ENCODE data around the gene ZDHHC14. TPM values are rescaled to one million over a fixed set of nuclear protein-coding genes. Genes with fewer than 3 reads are reported as not detected.
A peak's percentile ranks its signal among the peaks of the same experiment; 100 is the strongest.

Gene ZDHHC14
- total and polyA plus RNA-seq, 2 experiments from 2014 or later = 3.0 to 7.4 TPM

DNA sequence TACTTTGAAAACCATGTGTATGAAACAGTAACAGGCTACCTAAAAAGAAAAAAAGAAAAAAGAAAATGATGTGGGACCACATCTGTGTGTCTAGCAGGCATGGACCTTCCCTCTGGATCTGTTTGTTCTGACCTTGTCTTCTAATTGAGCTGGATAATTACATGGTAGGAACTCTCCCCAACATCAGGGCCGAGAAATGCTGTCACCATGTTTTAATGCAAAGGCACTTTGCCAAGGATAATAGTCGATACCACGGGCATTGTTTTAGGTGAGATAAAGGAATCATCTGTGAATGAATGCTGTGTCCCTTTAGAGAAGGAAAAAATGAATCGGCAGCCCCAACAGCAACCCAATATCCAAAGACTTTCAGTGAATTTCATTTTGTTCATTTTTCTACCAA is 149.1 kb downstream of the ZDHHC14 start:
- Histone ChIP-seq H3K9me2 (ENCODE audit: insufficient read depth) (peaks cover 5% of the 10 kb centered on the region), H3K4me2 (peak overlapping the region; percentile 70; the same call in 1 of the 2 replicates), H3K4me3 (no peak overlapping the region), H2AFZ (no peak overlapping the region), H3K4me1 (ENCODE audit: insufficient read depth) (peaks cover 48% of the 10 kb centered on the region), H3K79me2 (replicated peaks; ENCODE audit: insufficient read depth) (no peaks in the 10 kb centered on the region), H3K27me3 (ENCODE audit: insufficient read depth) (no peaks in the 10 kb centered on the region), H4K20me1 (replicated peaks; ENCODE audit: insufficient read depth) (no peaks in the 10 kb centered on the region), H3K36me3 (ENCODE audit: insufficient read depth) (no peaks in the 10 kb centered on the region), H3F3A (replicated peaks; ENCODE audit: low read depth) (no peaks in the 10 kb centered on the region), H3K27ac (ENCODE audit: low read depth) (no peak overlapping the region)
- H3K4me3 Mint-ChIP-seq = no peak overlapping the region
- ATAC-seq (no peak), DNase-seq (ENCODE audit: low spot score) (no peak)
- TF ChIP-seq, protein P1, sequence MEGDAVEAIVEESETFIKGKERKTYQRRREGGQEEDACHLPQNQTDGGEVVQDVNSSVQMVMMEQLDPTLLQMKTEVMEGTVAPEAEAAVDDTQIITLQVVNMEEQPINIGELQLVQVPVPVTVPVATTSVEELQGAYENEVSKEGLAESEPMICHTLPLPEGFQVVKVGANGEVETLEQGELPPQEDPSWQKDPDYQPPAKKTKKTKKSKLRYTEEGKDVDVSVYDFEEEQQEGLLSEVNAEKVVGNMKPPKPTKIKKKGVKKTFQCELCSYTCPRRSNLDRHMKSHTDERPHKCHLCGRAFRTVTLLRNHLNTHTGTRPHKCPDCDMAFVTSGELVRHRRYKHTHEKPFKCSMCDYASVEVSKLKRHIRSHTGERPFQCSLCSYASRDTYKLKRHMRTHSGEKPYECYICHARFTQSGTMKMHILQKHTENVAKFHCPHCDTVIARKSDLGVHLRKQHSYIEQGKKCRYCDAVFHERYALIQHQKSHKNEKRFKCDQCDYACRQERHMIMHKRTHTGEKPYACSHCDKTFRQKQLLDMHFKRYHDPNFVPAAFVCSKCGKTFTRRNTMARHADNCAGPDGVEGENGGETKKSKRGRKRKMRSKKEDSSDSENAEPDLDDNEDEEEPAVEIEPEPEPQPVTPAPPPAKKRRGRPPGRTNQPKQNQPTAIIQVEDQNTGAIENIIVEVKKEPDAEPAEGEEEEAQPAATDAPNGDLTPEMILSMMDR (conservative IDR thresholded peaks at IDR 0.05; ENCODE audit: low read depth in 2 of 2) = no peak
- no peak for TF ChIP-seq STAT1 (IDR thresholded peaks at IDR 0.05; ENCODE audit: unreplicated experiment)
- TF ChIP-seq EZH2 (IDR thresholded peaks at IDR 0.05; ENCODE audit: low read depth, unreplicated experiment) = no peak
- no peak for TF ChIP-seq JUNB (IDR thresholded peaks at IDR 0.05; ENCODE audit: unreplicated experiment)
- TF ChIP-seq POLR2AphosphoS5 (IDR thresholded peaks at IDR 0.05; ENCODE audit: low read depth) = no peak
- TF ChIP-seq EZH2phosphoT487 (IDR thresholded peaks at IDR 0.05; ENCODE audit: unreplicated experiment) = no peak
- TF ChIP-seq ZNF331 (CRISPR knock-in tag; IDR thresholded peaks at IDR 0.05; ENCODE audit: low read depth) = no peak
- TF ChIP-seq, protein P2, sequence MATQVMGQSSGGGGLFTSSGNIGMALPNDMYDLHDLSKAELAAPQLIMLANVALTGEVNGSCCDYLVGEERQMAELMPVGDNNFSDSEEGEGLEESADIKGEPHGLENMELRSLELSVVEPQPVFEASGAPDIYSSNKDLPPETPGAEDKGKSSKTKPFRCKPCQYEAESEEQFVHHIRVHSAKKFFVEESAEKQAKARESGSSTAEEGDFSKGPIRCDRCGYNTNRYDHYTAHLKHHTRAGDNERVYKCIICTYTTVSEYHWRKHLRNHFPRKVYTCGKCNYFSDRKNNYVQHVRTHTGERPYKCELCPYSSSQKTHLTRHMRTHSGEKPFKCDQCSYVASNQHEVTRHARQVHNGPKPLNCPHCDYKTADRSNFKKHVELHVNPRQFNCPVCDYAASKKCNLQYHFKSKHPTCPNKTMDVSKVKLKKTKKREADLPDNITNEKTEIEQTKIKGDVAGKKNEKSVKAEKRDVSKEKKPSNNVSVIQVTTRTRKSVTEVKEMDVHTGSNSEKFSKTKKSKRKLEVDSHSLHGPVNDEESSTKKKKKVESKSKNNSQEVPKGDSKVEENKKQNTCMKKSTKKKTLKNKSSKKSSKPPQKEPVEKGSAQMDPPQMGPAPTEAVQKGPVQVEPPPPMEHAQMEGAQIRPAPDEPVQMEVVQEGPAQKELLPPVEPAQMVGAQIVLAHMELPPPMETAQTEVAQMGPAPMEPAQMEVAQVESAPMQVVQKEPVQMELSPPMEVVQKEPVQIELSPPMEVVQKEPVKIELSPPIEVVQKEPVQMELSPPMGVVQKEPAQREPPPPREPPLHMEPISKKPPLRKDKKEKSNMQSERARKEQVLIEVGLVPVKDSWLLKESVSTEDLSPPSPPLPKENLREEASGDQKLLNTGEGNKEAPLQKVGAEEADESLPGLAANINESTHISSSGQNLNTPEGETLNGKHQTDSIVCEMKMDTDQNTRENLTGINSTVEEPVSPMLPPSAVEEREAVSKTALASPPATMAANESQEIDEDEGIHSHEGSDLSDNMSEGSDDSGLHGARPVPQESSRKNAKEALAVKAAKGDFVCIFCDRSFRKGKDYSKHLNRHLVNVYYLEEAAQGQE (IDR thresholded peaks at IDR 0.05; ENCODE audit: unreplicated experiment) = no peak
- no peak for TF ChIP-seq CREB1 (CRISPR knock-in tag; IDR thresholded peaks at IDR 0.05; ENCODE audit: low read depth)
- no peak for TF ChIP-seq ZNF114 (CRISPR knock-in tag; IDR thresholded peaks at IDR 0.05)
- peaks cover 11% of the 10 kb centered on the region for H3K27me3 Mint-ChIP-seq (ENCODE audit: insufficient read depth, low read depth, poor library complexity)
- no peaks in the 10 kb centered on the region for H3K9me3 Mint-ChIP-seq
- H3K27ac Mint-ChIP-seq = no peak overlapping the region
- H3K36me3 Mint-ChIP-seq (ENCODE audit: low read depth) = peaks cover 3% of the 10 kb centered on the region
- H3K4me1 Mint-ChIP-seq = peaks cover 40% of the 10 kb centered on the region

DNA sequence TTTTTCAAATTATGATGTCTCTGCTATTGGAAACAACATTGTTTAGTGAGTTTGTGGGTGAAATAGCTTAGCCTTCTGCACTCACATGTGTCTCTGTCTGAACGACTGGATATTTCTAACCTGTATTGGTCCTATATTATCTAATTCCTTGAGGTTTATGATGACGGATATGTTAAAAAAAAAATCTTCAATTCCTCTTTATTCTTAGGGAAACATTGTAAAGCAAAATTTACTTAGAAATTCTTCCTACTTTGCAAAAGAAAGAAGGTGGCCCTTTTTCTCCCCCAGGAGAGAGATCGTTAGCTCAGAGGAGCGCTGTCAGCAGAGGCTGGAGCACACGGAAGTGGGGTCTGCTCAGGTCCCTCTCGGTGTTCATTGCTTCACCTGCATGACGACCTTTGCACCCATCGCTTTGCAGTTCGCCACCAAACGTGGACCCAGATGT is 149.8 kb downstream of the ZDHHC14 start:
- Histone ChIP-seq H3K9me2 (ENCODE audit: insufficient read depth) (peaks cover 5% of the 10 kb centered on the region), H4K20me1 (replicated peaks; ENCODE audit: insufficient read depth) (no peaks in the 10 kb centered on the region), H3K4me1 (ENCODE audit: insufficient read depth) (peaks cover 55% of the 10 kb centered on the region), H3K36me3 (ENCODE audit: insufficient read depth) (no peaks in the 10 kb centered on the region), H2AFZ (peak overlapping the region; percentile 1; the same call in 1 of the 2 replicates), H3K27ac (ENCODE audit: low read depth) (no peak overlapping the region), H3K79me2 (replicated peaks; ENCODE audit: insufficient read depth) (no peaks in the 10 kb centered on the region), H3F3A (replicated peaks; ENCODE audit: low read depth) (no peaks in the 10 kb centered on the region), H3K4me2 (peak overlapping the region; percentile 70), H3K4me3 (no peak overlapping the region), H3K27me3 (ENCODE audit: insufficient read depth) (no peaks in the 10 kb centered on the region)
- peaks cover 2% of the 10 kb centered on the region for H3K36me3 Mint-ChIP-seq (ENCODE audit: low read depth)
- DNase-seq (ENCODE audit: low spot score) (no peak), ATAC-seq (no peak; the same call in 2 of the 3 replicates)
- H3K27me3 Mint-ChIP-seq (ENCODE audit: insufficient read depth, low read depth, poor library complexity) = peaks cover 6% of the 10 kb centered on the region
- no peak overlapping the region for H3K4me3 Mint-ChIP-seq
- no peak overlapping the region for H3K27ac Mint-ChIP-seq
- H3K4me1 Mint-ChIP-seq = peaks cover 47% of the 10 kb centered on the region
- no peaks in the 10 kb centered on the region for H3K9me3 Mint-ChIP-seq
- TF ChIP-seq JUNB (IDR thresholded peaks at IDR 0.05; ENCODE audit: unreplicated experiment) = no peak
- no peak for TF ChIP-seq NANOG (IDR thresholded peaks at IDR 0.05; ENCODE audit: borderline replicate concordance)
- TF ChIP-seq ZNF114 (CRISPR knock-in tag; IDR thresholded peaks at IDR 0.05) = no peak
- TF ChIP-seq, protein P1 (conservative IDR thresholded peaks at IDR 0.05; ENCODE audit: low read depth in 2 of 2) = no peak
- TF ChIP-seq CREB1 (CRISPR knock-in tag; IDR thresholded peaks at IDR 0.05; ENCODE audit: low read depth) = no peak
